22Rv1 (cell line): ENCODE data around the gene CSNK1D.

Experiments
- CTCF ChIP-seq: fragments of 450-650 bp; IDR thresholded peaks from 2 replicates; pipeline ENCODE4 v1.5.1; 2017; ENCODE audit warnings: mild to moderate bottlenecking
- ZFX ChIP-seq: fragments of 450-650 bp; IDR thresholded peaks from 2 replicates; pipeline ENCODE4 v1.6.1; 2017; ENCODE audit warnings: antibody characterized with exemption, borderline replicate concordance

GRCh38 chr17:82253179-82253544 lies 20.3 kb downstream of the CSNK1D start:
- TF ChIP-seq CTCF, result no peak
- TF ChIP-seq ZFX, result no peak
